Suppressor macrophage (primary cell): Measurements from ENCODE around the gene SULT2A1.
"Not testable (repeated sequence)": the region's sequence is repeated elsewhere in the genome, so short reads cannot be mapped to it uniquely, and the experiment has no call there.

Experiments
- DNase-seq, 4 experiments: peaks; one replicate each; pipeline ENCODE4 v3.0.0-alpha.2; 2020 to 2022

The SULT2A1 gene

GRCh38 chr19:47859838-47860237, 26.3 kb downstream of the SULT2A1 start:
- not testable (repeated sequence) for DNase-seq

DNA sequence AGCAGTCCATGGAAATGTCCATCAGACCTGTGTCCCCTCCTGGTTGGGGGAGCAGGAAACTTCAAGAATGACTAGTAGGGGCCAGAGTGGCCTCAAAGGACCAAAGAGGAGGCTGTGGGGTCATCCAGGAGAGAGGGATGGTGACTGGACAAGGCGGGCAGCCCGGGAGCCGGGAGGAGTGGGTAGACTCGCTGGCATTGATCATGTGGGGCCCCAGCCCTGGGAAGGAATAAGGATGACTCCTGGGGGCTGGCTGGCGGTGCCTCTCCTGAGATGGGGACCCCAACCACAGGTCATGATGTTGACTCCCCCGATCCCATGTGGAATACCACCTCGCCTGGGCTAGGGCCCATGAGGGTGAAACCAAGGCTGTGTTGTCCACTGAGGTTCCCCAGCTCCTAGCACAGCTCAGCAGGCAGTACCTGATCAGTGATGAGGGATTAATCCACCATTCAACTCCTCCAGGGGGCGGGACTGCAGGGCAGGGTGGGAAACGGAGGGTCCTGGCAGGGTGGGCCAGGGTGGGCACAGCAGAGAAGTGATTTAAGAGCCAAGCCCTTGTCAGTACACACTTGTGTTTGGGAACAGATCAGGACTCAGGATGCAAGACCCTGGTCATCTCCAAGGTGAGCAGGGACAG, 27.3 kb downstream of the SULT2A1 start, which contains the start of gene TPRX2:
TSS of gene TPRX2 (plus strand) at position 590 of the 640 bp plus-strand sequence. CDS start at position 602, 12 bp downstream.
- not testable (repeated sequence) for DNase-seq

GRCh38 chr19:47858231-47858630, 27.9 kb downstream of the SULT2A1 start:
- DNase-seq = not testable (repeated sequence)

DNA sequence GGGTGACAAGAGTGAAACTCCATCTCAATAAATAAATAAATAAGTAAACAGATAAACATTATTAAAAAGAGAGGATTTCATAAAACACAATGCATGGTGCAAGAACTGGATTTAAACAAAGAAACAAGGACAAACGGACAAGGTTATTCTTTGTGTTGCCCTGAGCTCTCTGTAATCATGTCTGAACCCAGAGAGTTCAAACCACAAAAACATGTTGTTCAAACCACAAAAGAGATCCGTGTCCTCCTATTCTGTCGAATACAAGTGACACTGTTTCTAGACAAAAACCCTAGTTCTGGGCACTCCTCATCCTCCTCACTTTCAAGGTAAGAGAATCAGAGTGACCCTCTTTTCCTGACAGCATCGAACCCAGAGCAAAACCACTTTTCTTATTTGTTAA, 31.7 kb downstream of the SULT2A1 start:
- DNase-seq = no peak

GRCh38 chr19:47853003-47853402, 33.1 kb downstream of the SULT2A1 start:
- DNase-seq = no peak

DNA sequence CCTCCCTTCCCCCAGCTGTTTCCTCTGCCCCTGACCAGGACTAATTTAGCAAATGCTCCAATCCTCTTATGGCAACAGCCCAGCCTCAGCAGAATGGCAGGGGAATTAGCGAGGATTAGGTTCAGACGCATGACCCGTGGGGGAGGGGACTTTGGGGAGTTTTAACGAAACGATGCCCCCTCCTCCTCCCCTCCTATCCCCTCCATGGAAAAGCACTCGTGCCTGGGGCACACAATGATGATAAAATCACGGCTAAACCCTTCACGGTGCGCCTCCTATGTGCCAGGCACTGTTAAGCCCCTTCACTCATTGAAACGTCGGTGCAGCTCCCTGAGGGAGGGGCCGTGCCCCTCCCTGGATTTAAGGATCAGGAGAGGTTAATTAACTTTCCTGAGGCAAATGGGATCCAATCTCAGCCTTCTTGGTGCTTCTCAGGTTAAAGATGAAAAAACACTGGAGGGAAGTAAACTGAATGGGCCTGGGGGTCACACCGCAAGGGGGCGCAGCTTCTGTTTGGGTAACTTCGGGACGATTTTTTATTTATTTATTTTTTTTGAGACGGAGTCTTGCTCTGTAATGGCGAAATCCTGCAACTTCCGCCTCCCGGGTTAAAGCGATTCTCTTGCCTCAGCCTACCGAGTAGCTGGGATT, 37.2 kb downstream of the SULT2A1 start:
- peak; percentile 54 to 79 (median 62) for DNase-seq

DNA sequence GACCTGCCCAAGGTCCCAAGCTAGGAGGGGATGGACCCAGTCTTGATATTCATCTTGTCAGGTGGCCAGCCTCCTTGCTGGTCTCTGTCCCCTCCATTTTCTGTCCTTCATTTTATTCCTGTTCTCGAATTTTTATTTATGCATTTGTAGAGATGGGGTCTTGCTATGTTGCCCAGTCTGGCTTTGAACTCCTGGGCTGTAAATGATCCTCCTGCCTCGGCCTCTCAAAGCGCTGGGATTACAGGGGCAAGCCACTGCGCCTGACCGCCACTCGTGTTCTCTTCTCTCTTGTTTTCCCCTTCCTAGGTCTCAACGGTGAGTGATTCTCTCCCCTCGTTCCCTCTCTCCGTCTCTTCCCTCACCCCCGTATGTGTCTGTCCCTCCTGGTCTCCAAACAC, 37.7 kb downstream of the SULT2A1 start:
- no peak for DNase-seq

- no peak for DNase-seq
These were observed 43.2 kb downstream of the SULT2A1 start for GRCh38 chr19:47842941-47843340.

- DNase-seq = no peak
These were observed 46.2 kb downstream of the SULT2A1 start for GRCh38 chr19:47839913-47840312.

DNA sequence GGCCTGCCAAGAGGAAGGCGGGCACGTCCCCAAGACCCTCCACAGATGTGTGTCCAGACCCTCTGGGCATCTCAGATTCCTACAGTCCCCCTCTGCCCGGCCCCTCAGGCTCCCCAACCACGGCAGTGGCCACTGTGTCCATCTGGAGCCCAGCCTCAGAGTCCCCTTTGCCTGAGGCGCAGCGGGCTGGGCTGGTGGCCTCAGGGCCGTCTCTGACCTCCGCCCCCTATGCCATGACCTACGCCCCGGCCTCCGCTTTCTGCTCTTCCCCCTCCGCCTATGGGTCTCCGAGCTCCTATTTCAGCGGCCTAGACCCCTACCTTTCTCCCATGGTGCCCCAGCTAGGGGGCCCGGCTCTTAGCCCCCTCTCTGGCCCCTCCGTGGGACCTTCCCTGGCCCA, 46.7 kb downstream of the SULT2A1 start:
- no peak for DNase-seq

- DNase-seq = no peak
These were observed 50.1 kb downstream of the SULT2A1 start for GRCh38 chr19:47836038-47836437.

GRCh38 chr19:47832723-47833122, 53.4 kb downstream of the SULT2A1 start:
- no peak for DNase-seq

DNA sequence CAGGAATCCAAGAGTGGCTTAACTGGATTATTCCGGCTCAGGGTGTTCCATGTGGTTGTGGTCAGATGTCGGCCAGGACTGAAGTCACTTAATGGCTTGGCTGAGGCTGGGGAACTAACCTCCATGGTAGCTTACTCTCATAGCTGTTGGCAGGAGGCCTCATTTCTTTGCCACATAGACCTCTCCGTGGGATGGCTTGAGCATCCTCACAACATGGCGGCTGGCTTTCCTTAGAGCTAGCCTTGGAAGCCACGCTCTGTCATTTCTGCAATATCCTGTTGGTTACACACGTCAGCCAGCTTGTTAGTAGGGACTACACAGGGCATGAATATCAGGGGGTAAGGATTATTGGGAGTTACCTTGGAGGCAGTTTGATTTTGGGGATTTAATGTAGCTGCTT, 59.3 kb downstream of the SULT2A1 start:
- DNase-seq = no peak

DNA sequence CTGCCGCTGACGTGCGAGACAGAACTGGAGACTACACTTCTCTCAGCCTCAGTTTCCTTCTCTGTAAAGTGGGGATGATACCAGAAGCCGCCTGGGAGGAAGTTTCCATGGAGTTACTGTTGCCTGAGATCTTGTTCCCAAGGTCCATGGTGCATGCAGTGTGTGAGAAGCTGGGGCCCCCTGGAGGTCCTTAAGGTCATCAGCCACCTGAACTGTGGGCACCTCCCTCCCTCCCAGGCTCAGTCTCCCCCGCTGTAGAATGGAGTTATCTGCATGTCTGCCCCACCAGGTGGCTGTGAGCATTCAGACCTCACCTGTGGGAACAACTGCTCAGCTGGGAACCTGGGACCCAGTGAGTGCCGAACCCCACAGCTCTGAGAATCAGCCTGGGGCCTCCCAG, 61.7 kb downstream of the SULT2A1 start:
- no peak for DNase-seq

DNA sequence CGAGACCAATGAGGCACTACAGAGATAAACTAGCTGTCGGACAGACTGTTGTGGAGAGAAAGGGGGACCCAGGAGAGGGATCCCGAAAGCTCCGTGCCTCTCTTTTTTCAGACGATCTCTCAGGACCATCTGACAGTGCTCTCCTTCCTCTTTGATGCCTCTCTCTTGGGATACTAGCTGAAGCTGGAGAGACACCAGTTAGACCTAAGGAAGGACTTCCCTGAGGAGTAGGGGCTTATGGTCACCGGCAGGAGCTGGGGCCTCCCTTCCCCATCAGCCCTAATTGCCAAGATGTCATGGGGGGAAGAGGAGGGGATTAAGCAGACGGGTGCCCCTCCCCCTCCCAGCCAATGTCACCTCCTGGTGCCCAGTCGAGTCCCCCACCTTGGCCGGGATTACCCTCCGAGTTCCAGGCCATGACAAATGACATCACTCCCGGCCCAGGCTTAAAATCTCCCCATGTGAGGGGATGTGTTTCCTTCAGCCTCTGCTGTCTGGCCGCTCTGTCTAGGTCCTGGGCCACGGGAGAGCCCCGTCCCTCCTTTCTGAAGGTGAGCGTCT, 64.6 kb downstream of the SULT2A1 start, which contains the start of gene CRX:
TSS of gene CRX (plus strand) at position 478 of the 561 bp plus-strand sequence. CDS start 12,507 bp downstream, outside the sequence.
- DNase-seq = no peak
